GM19025 (cell line): ENCODE results near the gene PIR.

Source experiments
- ATAC-seq: cut with Tn5 transposase; IDR thresholded peaks from one replicate; pipeline ENCODE4 v1.9.1; 2021; ENCODE audit warnings: mild to moderate bottlenecking, low read depth, moderate library complexity; ENCODE audit not compliant: unreplicated experiment

Gene PIR

DNA sequence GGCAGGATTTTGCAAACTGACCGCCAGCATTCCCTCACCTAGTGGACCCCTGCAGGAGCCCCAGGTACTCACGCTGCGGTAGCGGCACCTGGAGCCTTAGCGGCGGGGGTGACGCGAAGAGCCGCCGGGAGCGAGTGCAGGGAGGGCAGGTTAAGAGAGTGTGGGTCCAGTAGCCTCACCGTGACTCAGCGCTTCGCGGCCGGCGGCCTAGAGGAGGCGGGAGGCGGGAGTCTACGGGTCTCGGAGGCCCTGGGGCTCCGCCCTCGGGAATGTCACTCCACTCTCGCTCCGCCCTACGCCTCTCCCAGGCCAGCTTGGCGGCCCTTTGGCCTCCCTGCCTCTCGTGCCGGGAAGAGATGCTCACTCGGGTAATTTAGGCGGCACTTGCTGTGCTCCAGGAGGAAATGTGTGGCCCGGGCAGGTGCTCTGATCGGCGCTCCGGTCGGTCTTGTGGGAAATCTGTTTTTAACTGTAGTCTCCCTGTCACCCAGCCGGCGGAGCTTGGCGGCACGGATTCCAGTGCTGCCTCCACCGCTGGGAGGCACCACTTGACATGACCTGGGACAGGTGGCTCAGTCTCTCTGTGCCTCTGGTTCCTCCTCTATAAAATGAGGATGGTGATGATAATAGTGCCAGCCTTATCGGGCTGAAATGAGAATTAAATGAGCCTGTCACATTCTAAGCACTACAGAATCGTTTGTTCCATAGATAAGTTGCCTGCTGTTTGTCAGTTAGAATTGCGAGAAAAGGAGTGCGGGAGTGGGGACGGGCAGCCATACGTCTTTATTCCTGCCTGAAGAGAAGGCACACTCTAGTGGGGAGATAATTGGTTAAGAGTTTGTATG, at the start of gene PIR:
PIR (minus strand) TSS at position 216 of the 845 bp plus-strand sequence. CDS start 2,076 bp downstream, outside the sequence.
- ATAC-seq, result peak; percentile 98

DNA sequence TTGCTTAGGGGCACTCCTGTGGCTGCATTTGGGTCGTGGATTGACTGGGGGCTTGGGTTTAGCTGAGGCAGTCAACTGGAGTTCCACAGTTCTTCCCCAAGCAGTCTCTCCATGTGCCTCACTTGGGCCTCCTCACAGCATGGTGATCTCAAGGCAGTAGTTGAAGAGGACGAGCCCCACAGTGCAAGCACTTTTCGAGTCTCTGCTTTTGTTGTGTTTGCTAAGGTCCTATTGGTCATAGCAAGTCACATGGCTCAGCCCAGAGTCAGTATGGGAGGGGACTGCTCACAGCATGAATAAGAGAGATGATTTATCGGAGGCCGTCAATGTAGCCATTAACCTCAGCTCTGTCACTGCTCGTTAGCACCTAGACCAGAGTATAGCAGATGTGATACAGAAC, 37.2 kb upstream of the PIR start:
- no peak for ATAC-seq

- no peak for ATAC-seq
Measured at GRCh38 chrX:15529165-15529564, 36.0 kb upstream of the PIR start.

DNA sequence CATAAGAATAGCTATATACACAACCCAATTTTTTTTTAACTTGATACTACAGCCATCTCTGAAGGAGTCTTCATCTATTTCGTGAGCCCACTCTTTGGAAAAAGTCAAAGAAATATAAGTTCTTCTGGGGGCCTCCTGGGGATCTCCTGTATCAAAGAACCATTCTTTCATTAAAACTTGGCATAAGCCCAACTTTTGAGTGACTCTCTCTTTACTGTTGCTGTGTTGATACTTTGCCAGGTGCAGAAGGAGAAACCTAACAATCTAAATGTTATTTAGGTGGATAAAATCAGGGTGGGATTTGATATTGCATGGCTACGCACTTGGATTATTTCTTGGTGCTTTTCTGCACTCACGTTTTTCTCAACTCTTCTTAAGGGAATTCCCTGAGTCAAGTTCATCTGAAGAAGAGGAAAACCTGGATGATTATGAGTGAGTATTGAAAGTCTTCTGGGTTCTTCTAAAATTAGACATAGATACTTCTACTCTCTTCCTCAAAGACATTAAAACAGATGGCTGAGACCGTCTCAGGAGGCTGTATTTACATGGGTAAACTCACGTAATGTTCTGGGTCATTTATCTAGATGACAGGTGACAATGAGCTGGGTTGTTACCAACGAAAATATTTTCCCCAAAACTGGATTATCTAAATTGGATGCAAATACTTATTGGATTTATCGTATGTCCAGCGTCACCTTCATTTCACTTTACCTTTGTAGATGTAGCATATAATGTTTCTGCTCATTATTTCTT, 32.7 kb upstream of the PIR start:
- no peak for ATAC-seq

GRCh38 chrX:15524417-15524816, 31.3 kb upstream of the PIR start:
- ATAC-seq, result no peak

DNA sequence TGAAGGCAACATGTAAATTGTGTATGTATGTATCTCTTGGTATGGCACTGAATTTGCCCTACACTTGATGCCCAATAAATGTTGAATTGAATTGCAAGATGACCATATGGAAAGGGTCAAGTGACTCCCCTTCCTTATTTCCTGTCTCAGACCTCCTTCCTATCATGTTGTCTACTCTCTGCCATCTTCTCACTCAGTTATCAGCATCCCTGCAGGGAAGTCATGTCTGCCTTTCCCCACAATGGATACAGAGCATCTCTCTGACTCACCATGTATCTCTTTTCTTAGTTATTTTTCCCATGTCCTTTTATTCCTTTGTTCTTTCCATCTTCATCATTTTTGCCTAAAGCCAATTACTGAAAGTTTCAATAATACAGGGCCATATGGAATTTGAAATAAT, 30.0 kb upstream of the PIR start:
- ATAC-seq, result no peak

- no peak for ATAC-seq
Measured at GRCh38 chrX:15522464-15522863, 29.3 kb upstream of the PIR start.

- ATAC-seq, result no peak
Measured at GRCh38 chrX:15515931-15516330, 22.8 kb upstream of the PIR start.

DNA sequence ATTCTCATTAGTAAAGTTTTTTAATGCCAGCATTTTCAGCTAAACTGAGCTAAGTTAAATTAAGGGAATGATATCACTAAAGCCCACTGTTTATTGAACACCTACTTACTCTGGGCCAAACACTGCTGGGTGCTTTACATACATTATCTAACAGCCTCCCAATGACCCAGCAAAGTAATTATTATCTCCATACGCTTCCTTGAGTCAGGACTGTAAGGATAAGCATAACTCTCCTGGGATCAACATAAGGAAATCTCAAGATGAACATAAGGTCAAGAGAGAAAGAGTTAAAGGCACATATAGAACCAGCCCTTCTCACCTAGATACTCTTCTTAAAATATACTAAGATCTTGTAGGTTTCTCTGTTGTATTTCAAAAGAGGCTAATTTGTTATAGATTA, 21.1 kb upstream of the PIR start:
- ATAC-seq, result no peak

DNA sequence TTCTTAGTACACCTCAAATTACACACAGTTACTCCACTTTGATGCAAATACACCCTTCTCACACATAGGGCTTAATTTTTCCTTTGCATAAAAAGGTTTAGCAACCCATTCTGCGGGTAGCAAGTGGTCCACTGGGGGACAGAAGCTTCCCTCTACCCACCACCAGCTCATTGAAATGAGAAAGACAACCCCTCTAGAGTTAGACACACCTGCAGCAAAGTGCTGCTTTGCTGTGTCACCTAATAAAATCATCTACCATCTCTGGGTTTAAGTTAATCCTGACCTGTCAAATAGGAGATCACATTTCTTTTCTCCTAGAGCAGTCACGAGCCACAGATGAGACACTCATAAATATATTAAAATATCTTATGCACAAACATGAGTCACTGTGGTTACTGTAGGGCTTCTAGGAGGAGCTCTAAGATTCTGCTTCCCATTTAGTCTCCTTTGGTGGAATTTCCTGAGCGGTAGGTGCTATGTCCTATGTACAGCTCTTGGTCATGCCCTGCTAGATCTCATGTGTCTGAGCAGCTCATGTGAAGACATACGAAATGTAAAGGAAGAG, 19.4 kb upstream of the PIR start:
- no peak for ATAC-seq

DNA sequence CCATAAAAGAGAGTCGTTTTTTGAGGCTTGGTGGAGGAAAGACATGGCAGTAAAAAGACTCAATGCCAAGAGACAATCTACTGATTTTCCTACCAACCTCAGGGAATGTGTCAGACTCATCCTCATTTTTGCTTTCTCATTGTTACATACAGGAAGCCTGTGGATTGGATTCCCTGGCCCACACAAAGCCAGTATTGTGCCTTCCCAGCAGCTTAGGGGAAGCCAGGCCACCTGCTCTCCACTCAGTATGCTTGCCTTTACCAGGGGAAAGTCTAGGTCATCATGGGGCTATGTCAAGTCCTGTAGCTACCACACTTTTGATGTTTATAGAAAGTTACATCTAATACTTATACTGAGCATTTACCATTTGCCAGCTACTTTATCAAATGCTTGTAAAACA, 18.4 kb upstream of the PIR start:
- ATAC-seq, result no peak

DNA sequence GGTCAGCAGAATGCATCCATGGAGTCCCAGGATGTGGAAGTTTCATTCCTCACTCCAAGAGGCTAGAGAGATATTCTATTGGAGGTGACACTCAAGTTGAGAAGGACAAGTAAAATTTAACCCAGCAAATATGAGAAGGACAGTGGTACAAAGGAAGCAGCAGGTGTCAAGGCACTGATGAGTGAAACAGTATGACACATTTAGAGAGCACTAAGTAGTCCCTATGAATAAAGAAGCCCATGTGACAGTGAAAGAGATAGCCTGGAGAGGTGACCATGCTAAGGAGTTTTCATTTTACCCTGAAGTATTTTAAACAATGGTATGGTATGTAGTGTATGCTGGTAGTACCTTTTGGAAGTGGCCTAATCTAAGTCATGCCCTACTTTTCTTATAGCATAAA, 16.7 kb upstream of the PIR start:
- no peak for ATAC-seq

GRCh38 chrX:15507005-15507404, 13.9 kb upstream of the PIR start:
- no peak for ATAC-seq

DNA sequence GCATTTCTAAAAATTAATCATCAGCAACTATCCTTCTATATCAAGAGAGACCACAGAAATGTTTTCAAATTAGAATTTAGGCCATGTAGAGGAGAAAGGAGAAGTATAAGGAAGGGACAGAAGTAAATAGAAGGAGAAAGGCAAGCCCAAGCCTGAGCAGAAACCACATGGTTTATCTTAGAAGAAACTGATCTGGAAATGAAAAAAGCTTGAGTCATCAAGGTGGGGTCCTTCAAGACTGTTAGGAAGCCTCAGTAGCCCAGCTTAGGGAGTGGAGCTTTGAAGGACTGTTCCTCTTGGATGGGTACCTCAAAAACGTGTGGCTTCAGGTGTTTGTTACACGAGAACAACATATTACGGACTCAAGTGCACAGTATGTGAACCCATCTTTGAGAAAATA, 12.0 kb upstream of the PIR start:
- no peak for ATAC-seq

- ATAC-seq, result no peak
Measured at GRCh38 chrX:15504661-15505060, 11.5 kb upstream of the PIR start.

GRCh38 chrX:15501506-15501905, 8.4 kb upstream of the PIR start:
- ATAC-seq, result no peak

GRCh38 chrX:15500497-15500966, 7.4 kb upstream of the PIR start, which contains the start of gene BMX:
TSS of gene BMX (plus strand) at chrX:15500807. CDS start at chrX:15508354, 7,547 bp downstream.
- no peak for ATAC-seq

DNA sequence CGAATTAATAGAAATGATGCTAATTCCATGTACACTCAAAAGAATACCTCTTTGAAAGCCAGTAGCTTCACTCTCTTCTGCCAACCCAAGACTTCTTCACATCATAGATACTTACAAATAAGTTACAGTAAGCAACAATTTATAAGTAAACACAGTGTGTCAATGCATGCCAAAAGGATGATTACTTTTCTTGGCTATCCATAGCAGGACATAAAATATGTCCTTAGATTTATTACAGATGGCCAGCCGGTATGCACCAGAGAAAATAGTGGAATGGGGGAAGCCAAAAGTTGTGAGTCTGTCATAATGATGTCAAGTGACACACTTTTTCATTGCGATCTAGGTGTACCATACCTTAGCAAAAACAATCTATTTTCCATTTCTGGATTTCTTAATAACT, 6.8 kb upstream of the PIR start:
- no peak for ATAC-seq

- no peak for ATAC-seq
Measured at GRCh38 chrX:15498741-15499140, 5.6 kb upstream of the PIR start.

GRCh38 chrX:15497865-15498264, 4.7 kb upstream of the PIR start:
- no peak for ATAC-seq

DNA sequence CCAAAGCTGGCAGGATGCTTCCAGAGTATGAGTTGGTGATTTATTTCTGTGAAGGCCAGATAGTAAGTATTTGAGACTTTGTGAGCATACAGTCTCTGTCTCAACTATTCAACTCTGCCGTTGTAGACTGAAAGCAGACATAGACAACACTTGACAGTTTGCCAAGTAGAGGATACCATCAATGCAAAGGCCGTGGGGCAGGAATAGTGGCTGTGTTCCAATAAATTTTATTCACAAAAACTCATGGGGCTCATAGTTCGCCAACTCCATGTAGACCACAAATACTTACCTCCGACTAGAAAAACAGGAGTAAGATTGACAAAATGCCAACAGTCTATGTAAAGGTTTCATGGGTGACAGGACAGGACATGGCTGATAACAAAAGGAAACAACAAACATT, 3.7 kb upstream of the PIR start:
- no peak for ATAC-seq
